T-helper 17 cell (primary cell): Measurements from ENCODE around the gene AMMECR1. TPM values are rescaled to one million over a fixed set of nuclear protein-coding genes. Genes with fewer than 3 reads are reported as not detected.
"Not testable (repeated sequence)": the region's sequence is repeated elsewhere in the genome, so short reads cannot be mapped to it uniquely, and the experiment has no call there.

Experiments used
- ATAC-seq: fragments of 150-1000 bp; cut with Tn5 transposase; 2 replicates; pipeline ENCODE4 v1.10.0; 2021; ENCODE audit warnings: mild to moderate bottlenecking, moderate library complexity
- DNase-seq, 3 donors: peaks; one replicate each; pipeline versions ENCODE4 v3.0.0 to v3.0.0-alpha.2; 2020 to 2021
- H3K9me3 ChIP-seq: one replicate; pipeline ENCODE4 v1.7.0; 2013; ENCODE audit warnings: low read length, mild to moderate bottlenecking; ENCODE audit not compliant: control insufficient read depth, poor library complexity, severe bottlenecking
- H3K27ac Mint-ChIP-seq: one replicate; pipeline ENCODE4 v1.8.0; 2022; ENCODE audit warnings: mild to moderate bottlenecking, moderate library complexity, mixed read lengths
- H3K27me3 Mint-ChIP-seq: one replicate; pipeline ENCODE4 v1.8.0; 2022; ENCODE audit warnings: mixed read lengths
- H3K36me3 Mint-ChIP-seq: one replicate; pipeline ENCODE4 v1.8.0; 2022; ENCODE audit warnings: low read depth, mixed read lengths
- H3K4me1 Mint-ChIP-seq: one replicate; pipeline ENCODE4 v1.8.0; 2022; ENCODE audit warnings: mild to moderate bottlenecking, mixed read lengths
- H3K4me3 Mint-ChIP-seq: one replicate; pipeline ENCODE4 v1.8.0; 2022; ENCODE audit warnings: mild to moderate bottlenecking, moderate library complexity, mixed read lengths
- total RNA-seq, 4 donors: library from RNA in 2 of 4; stranded (reverse) in 2 of 4; gene quantifications; one replicate each; pipeline ENCODE4 v1.2.3 and lab custom pipeline; 2022 to 2026

Gene AMMECR1
- 10 to 100 TPM; 15.4 to 17.4 TPM for total RNA-seq
- total RNA-seq (lab: John Stamatoyannopoulos, UW): 33.5 to 44.1 reads per million in 2 donors

GRCh38 chrX:110317820-110318663, at the start of gene AMMECR1:
Gene AMMECR1 (minus strand): TSS chrX:110318085. CDS start chrX:110318071, 14 bp downstream.
- peak within 1 kb of the TSS; percentile 92 for H3K4me3 Mint-ChIP-seq
- H3K9me3 ChIP-seq: no peaks in the 10 kb centered on the region
- H3K4me1 Mint-ChIP-seq: peaks cover 19% of the 10 kb centered on the region
- ATAC-seq (peak; percentile 89), DNase-seq (peak; percentile 69 to 76 (median 73))
- no peaks in the 10 kb centered on the region for H3K36me3 Mint-ChIP-seq
- no peaks in the 10 kb centered on the region for H3K27me3 Mint-ChIP-seq
- H3K27ac Mint-ChIP-seq: peak within 1 kb of the TSS; percentile 93

DNA sequence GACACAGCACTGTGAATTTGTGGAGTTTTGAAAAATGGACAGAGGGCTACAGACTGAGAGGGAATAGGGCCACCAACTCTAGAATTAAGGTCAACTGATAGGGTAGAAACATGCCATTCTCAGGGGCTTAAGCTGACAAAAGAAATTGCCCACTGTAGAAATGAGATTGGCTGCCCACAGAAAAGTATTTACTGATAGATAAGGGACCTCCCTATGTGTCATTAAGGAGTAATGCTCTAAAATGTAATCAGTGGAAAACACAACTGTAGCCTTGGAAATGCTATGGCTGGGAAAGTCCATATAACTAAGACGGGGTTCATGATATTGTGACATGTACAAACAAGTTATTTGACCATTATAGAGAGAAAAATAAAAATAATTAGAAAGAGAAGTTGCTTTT, 45.4 kb upstream of the AMMECR1 start:
- H3K4me1 Mint-ChIP-seq: no peaks in the 10 kb centered on the region
- ATAC-seq (no peak), DNase-seq (no peak)
- no peak overlapping the region for H3K4me3 Mint-ChIP-seq
- no peak overlapping the region for H3K27ac Mint-ChIP-seq
- no peaks in the 10 kb centered on the region for H3K27me3 Mint-ChIP-seq
- H3K36me3 Mint-ChIP-seq: peaks cover 1% of the 10 kb centered on the region
- H3K9me3 ChIP-seq: no peaks in the 10 kb centered on the region

- Mint-ChIP-seq H3K27ac (no peak overlapping the region), H3K4me1 (no peaks in the 10 kb centered on the region), H3K4me3 (no peak overlapping the region), H3K27me3 (no peaks in the 10 kb centered on the region), H3K36me3 (no peaks in the 10 kb centered on the region)
- DNase-seq (no peak), ATAC-seq (no peak)
- H3K9me3 ChIP-seq: no peaks in the 10 kb centered on the region
Observed at GRCh38 chrX:110359273-110359672, 41.4 kb upstream of the AMMECR1 start.

DNA sequence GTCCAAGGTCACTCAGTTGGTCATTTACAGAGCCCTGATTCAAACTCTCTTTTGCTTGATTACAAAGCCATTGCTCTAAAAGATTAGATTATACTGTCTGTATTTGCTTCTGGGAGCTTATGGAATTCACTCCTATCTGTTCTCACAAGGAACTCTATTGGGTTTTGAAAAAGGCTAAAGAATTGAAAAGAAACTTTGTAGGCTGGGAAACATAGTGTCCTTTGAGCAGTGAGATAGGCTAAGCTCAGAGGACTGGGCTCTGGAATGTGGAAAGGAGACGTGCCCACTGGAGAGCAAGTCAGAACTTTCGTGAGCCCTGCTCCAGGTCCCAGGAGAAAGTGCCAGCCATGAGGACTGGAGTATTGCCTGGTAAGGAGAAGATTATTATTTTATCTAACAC, 40.7 kb upstream of the AMMECR1 start, which contains the start of gene RTL9:
Gene RTL9 (plus strand): TSS at position 301 of the 400 bp plus-strand sequence. CDS start 91,770 bp downstream, outside the sequence.
- no peaks in the 10 kb centered on the region for H3K36me3 Mint-ChIP-seq
- no peaks in the 10 kb centered on the region for H3K27me3 Mint-ChIP-seq
- H3K4me3 Mint-ChIP-seq: no peak within 1 kb of the TSS
- DNase-seq (no peak), ATAC-seq (no peak)
- no peaks in the 10 kb centered on the region for H3K4me1 Mint-ChIP-seq
- no peaks in the 10 kb centered on the region for H3K9me3 ChIP-seq
- H3K27ac Mint-ChIP-seq: no peak within 1 kb of the TSS

- no peak for ATAC-seq
- no peaks in the 10 kb centered on the region for H3K4me1 Mint-ChIP-seq
- no peak overlapping the region for H3K27ac Mint-ChIP-seq
- DNase-seq: no peak
- H3K4me3 Mint-ChIP-seq: no peak overlapping the region
- H3K36me3 Mint-ChIP-seq: no peaks in the 10 kb centered on the region
- H3K9me3 ChIP-seq: no peaks in the 10 kb centered on the region
- no peaks in the 10 kb centered on the region for H3K27me3 Mint-ChIP-seq
Observed at GRCh38 chrX:110346681-110347080, 28.8 kb upstream of the AMMECR1 start.

DNA sequence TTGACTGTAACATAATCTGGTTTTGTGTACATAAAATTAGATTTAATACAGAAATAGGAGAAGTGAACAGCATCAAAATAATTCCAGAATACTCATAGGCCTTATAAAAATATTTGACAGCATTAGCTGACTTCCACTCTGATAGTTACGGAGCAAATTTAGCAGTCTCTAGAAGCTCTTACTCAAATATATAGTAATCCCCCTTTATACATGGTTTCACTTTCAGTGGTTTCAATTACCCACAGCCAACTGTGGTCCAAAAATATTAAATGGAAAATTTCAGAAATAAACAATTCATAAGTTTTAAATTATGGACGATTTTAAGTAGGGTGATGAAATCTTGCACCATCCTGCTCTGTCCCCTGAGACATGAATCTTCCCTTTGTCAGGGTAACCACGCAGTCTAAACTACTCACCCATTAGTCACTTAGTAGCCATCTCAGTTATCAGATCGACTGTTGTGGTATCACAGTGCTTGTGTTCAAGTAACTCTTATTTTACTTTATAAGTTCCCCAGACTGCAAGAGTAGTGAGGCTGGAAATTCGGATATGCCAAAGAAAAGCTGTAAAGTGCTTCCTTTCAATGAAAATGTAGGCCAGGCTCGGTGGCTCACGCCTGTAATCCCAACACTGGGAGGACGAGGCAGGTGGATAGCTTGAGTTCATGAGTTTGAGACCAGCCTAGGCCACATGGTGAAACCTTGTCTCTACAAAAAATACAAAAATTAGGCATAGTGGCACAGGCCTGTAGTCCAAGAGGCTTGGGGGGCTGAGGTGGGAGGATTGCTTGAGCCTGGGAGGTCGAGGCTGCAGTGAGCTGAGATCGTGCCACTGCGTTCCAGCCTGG, 23.5 kb upstream of the AMMECR1 start:
- ATAC-seq: no peak

GRCh38 chrX:110338935-110339334, 21.1 kb upstream of the AMMECR1 start:
- Mint-ChIP-seq H3K4me3 (no peak overlapping the region), H3K36me3 (no peaks in the 10 kb centered on the region), H3K4me1 (no peaks in the 10 kb centered on the region), H3K27me3 (no peaks in the 10 kb centered on the region), H3K27ac (no peak overlapping the region)
- H3K9me3 ChIP-seq: no peaks in the 10 kb centered on the region
- ATAC-seq (no peak), DNase-seq (no peak)

More for the DNA sequence above, 23.5 kb upstream of the AMMECR1 start:
- H3K27me3 Mint-ChIP-seq: no peaks in the 10 kb centered on the region
- H3K9me3 ChIP-seq: no peaks in the 10 kb centered on the region
- DNase-seq: no peak
- no peaks in the 10 kb centered on the region for H3K4me1 Mint-ChIP-seq
- no peak overlapping the region for H3K27ac Mint-ChIP-seq
- no peak overlapping the region for H3K4me3 Mint-ChIP-seq
- no peaks in the 10 kb centered on the region for H3K36me3 Mint-ChIP-seq

DNA sequence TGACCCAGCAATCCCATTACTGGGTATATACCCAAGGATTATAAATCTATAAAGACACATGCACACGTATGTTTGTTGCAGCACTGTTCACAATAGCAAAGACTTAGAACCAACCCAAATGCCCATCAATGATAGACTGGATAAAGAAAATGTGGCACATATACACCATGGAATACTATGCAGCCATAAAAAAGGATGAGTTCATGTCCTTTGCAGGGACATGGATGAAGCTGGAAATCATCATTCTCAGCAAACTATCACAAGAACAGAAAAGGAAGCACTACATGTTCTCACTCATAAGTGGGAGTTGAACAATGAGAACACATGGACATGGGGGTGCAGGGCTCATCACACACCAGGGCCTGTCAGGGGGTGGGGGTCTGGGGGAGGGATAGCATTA, 15.6 kb upstream of the AMMECR1 start:
- H3K4me3 Mint-ChIP-seq, DNase-seq, H3K9me3 ChIP-seq, H3K36me3 Mint-ChIP-seq, H3K4me1 Mint-ChIP-seq, H3K27ac Mint-ChIP-seq, H3K27me3 Mint-ChIP-seq, ATAC-seq: not testable (repeated sequence)

DNA sequence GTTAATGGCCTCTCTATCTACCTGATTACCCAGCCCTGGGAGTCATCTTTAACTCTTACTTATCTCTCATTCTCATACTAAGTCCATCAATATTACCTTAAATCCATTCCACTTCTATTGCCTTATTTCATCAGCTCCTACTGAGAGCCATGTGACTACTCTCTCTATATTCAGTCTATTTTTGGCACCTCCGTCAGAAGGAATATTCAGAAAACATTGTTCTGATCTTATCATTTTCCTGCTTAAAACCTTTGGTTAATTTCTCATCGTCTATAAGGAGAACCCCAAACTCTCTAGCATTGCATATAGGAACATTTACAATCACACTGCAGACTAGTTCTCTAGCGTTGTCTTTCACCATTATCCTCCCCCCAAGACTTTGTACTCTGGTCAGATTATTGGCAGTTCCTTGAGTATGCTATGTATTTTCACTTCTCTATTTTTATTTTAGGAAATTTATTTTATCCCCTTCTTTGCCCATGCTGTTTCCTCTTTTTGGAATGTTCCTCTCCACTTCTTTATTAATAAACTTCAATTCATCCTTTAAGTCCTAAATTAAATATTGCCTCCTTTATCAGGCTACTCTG, 13.7 kb upstream of the AMMECR1 start:
- DNase-seq (no peak), ATAC-seq (no peak)
- H3K27me3 Mint-ChIP-seq: no peaks in the 10 kb centered on the region
- H3K4me1 Mint-ChIP-seq: no peaks in the 10 kb centered on the region
- H3K4me3 Mint-ChIP-seq: no peak overlapping the region
- H3K36me3 Mint-ChIP-seq: no peaks in the 10 kb centered on the region
- no peaks in the 10 kb centered on the region for H3K9me3 ChIP-seq
- H3K27ac Mint-ChIP-seq: no peak overlapping the region

DNA sequence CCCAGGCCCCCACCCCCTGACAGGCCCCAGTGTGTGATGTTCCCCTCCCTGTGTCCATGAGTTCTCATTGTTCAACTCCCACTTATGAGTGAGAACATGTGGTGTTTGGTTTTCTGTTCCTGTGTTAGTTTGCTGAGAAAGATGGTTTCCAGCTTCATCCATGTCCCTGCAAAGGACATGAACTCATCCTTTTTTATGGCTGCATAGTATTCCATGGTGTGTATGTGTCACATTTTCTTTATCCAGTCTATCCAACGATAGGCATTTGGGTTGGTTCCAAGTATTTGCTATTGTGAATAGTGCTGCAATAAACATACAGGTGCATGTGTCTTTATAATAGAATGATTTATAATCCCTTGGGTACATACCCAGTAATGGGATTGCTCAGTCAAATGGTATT, 10.7 kb upstream of the AMMECR1 start:
- not testable (repeated sequence) for H3K27ac Mint-ChIP-seq, H3K9me3 ChIP-seq, ATAC-seq, H3K36me3 Mint-ChIP-seq, H3K4me3 Mint-ChIP-seq, DNase-seq, H3K27me3 Mint-ChIP-seq, H3K4me1 Mint-ChIP-seq

DNA sequence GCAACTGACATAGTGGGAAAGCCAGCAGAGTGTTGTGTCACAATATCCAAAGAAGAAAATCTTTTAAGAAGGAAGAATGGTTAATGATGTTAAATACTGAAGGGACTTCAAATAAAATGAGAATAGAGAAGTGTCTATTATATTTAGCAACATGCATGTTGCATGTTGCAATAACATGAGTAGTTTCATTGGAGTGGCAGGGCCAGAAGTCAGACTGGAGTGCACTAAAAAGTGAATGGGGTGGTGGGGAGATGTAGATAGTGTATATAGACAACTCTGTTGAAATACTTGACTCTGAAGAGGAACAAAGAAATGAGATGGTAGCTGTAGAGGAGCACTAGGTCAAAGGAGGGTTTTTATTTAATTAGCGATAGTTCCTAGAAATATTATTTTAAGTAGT, 9.5 kb upstream of the AMMECR1 start:
- peaks cover 2% of the 10 kb centered on the region for H3K36me3 Mint-ChIP-seq
- H3K4me3 Mint-ChIP-seq: no peak overlapping the region
- DNase-seq: no peak
- no peaks in the 10 kb centered on the region for H3K9me3 ChIP-seq
- no peak overlapping the region for H3K27ac Mint-ChIP-seq
- H3K27me3 Mint-ChIP-seq: no peaks in the 10 kb centered on the region
- ATAC-seq: no peak
- H3K4me1 Mint-ChIP-seq: peaks cover 4% of the 10 kb centered on the region

DNA sequence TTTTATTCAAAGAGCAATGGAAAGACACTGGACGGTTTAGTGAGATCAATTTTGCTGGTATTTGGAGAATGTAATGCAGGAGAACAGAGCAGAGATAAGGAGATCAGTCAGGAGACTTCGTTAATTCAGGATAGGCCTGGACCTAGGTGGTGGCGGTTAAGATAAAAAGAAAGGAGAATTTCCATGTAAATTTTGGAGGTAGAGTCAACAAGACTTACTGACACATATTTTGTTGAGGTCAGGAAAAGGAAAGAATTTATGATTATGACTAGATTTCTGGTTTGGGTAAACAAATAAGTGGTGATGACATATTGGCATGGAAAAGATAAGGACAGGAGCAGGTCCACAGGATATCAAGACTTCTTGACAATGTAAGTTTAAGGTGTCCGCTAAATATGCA, 8.8 kb upstream of the AMMECR1 start:
- H3K36me3 Mint-ChIP-seq: peaks cover 2% of the 10 kb centered on the region
- peaks cover 6% of the 10 kb centered on the region for H3K4me1 Mint-ChIP-seq
- no peak overlapping the region for H3K27ac Mint-ChIP-seq
- no peaks in the 10 kb centered on the region for H3K27me3 Mint-ChIP-seq
- DNase-seq (no peak), ATAC-seq (no peak)
- H3K9me3 ChIP-seq: no peaks in the 10 kb centered on the region
- H3K4me3 Mint-ChIP-seq: no peak overlapping the region

GRCh38 chrX:110322603-110323002, 4.7 kb upstream of the AMMECR1 start:
- no peak for DNase-seq
- Mint-ChIP-seq H3K36me3 (peaks cover 2% of the 10 kb centered on the region), H3K27me3 (no peaks in the 10 kb centered on the region), H3K27ac (no peak overlapping the region), H3K4me1 (peaks cover 6% of the 10 kb centered on the region), H3K4me3 (no peak overlapping the region)
- H3K9me3 ChIP-seq: no peaks in the 10 kb centered on the region
- ATAC-seq: no peak
